ENCODE measurements around the gene THEMIS2.

- TF ChIP-seq CTCF (IDR thresholded peaks at IDR 0.05) (no peak), POLR2AphosphoS5 (IDR thresholded peaks at IDR 0.05) (no peak)
Measured at GRCh38 chr1:27885621-27886352, 13.4 kb downstream of the THEMIS2 start.
